Fibroblast of lung (primary cell): ENCODE results near the gene MRPL33. TPM values are rescaled to one million over a fixed set of nuclear protein-coding genes. Genes with fewer than 3 reads are reported as not detected.

ENCODE experiments used
- DNase-seq, 2 donors: peaks; one replicate each; pipeline versions ENCODE4 v3.0.0 to v3.0.0-alpha.2; 2010; ENCODE audit warnings: low read depth in 2 of 2
- H2AFZ ChIP-seq: 2 replicates; pipeline ENCODE4 v1.5.1; 2012; ENCODE audit warnings: low read length, control low read depth, inconsistent platforms
- H3K27ac ChIP-seq: 2 replicates; pipeline ENCODE4 v1.5.1; 2011; ENCODE audit warnings: low read length, control low read depth; ENCODE audit not compliant: insufficient read depth
- H3K27me3 ChIP-seq: 2 replicates; pipeline ENCODE4 v1.5.1; 2011; ENCODE audit warnings: mild to moderate bottlenecking, low read length; ENCODE audit not compliant: control insufficient read depth, insufficient read depth
- H3K36me3 ChIP-seq: 2 replicates; pipeline ENCODE4 v1.5.1; 2011; ENCODE audit warnings: low read length; ENCODE audit not compliant: control insufficient read depth, insufficient read depth
- H3K4me1 ChIP-seq: 2 replicates; pipeline ENCODE4 v1.5.1; 2011; ENCODE audit warnings: low read length; ENCODE audit not compliant: control insufficient read depth, insufficient read depth; ENCODE audit errors: extremely low read depth
- H3K4me2 ChIP-seq: 2 replicates; pipeline ENCODE4 v1.5.1; 2011; ENCODE audit warnings: low read length, control low read depth; ENCODE audit not compliant: insufficient read depth; ENCODE audit errors: extremely low read depth
- H3K4me3 ChIP-seq, 4 experiments: fragments of 200-600 bp in 1 of 4; sonication (generic) in 1 of 4; replicated peaks in 1 of 4; 2 replicates each; pipeline ENCODE4 v1.5.1; 2011 to 2016; ENCODE audit warnings: low read length in 4 of 4, low read depth in 3 of 4, mild to moderate bottlenecking in 3 of 4, control low read depth in 2 of 4, inconsistent platforms in 1 of 4, mixed read lengths in 1 of 4; ENCODE audit not compliant: insufficient read depth in 1 of 4; ENCODE audit errors: control extremely low read depth in 1 of 4
- H3K79me2 ChIP-seq: 2 replicates; pipeline ENCODE4 v1.5.1; 2012; ENCODE audit warnings: mild to moderate bottlenecking, low read length, inconsistent platforms; ENCODE audit not compliant: control insufficient read depth, insufficient read depth
- H3K9ac ChIP-seq: 2 replicates; pipeline ENCODE4 v1.5.1; 2011; ENCODE audit warnings: mild to moderate bottlenecking, low read length, control low read depth; ENCODE audit not compliant: insufficient read depth
- H3K9me3 ChIP-seq: 2 replicates; pipeline ENCODE4 v1.5.1; 2012; ENCODE audit warnings: low read depth, low read length; ENCODE audit not compliant: control insufficient read depth, insufficient read depth
- H4K20me1 ChIP-seq: 2 replicates; pipeline ENCODE4 v1.5.1; 2011; ENCODE audit warnings: low read length; ENCODE audit not compliant: control insufficient read depth, insufficient read depth; ENCODE audit errors: extremely low read depth
- CTCF ChIP-seq, 2 donors: IDR thresholded peaks in 1 of 2; conservative IDR thresholded peaks in 1 of 2; 1 replicate in 1 of 2; 2 replicates in 1 of 2; pipeline ENCODE4 v1.5.1; 2011 to 2012; ENCODE audit warnings: low read length in 2 of 2, control low read depth in 1 of 2, inconsistent platforms in 1 of 2, low read depth in 1 of 2, mild to moderate bottlenecking in 1 of 2
- EZH2 ChIP-seq: IDR thresholded peaks from 2 replicates; pipeline ENCODE4 v1.5.1; 2012; ENCODE audit warnings: low read length, control low read depth, mild to moderate bottlenecking; ENCODE audit errors: missing control alignments
- polyA plus RNA-seq, 2 donors: library from polyadenylated mRNA; depleted of rRNA in 1 of 2; stranded (reverse) in 1 of 2; unstranded in 1 of 2; fragments of >200 nt; gene quantifications; 2 replicates each; pipeline ENCODE4 v1.2.1, GENCODE V29; 2011 to 2012; ENCODE audit warnings: missing spikeins in 1 of 2
- total RNA-seq: library from RNA; depleted of rRNA; stranded (reverse); fragments of >200 nt; gene quantifications from 2 replicates; pipeline ENCODE4 v1.2.1, GENCODE V29; 2014

The MRPL33 gene
- total and polyA plus RNA-seq, 2 donors (not counting 1 experiment from before 2014, with no cell fraction given): 85.9 to 178 TPM

GRCh38 chr2:27806311-27807059, 35.0 kb downstream of the MRPL33 start:
- Histone ChIP-seq H3K27me3 (no peaks in the 10 kb centered on the region), H2AFZ (no peak overlapping the region), H3K36me3 (no peaks in the 10 kb centered on the region), H3K79me2 (no peaks in the 10 kb centered on the region), H3K4me1 (peaks cover 15% of the 10 kb centered on the region), H3K9me3 (no peaks in the 10 kb centered on the region), H3K9ac (no peak overlapping the region), H4K20me1 (no peaks in the 10 kb centered on the region), H3K27ac (no peak overlapping the region), H3K4me3 (no peak overlapping the region), H3K4me2 (no peak overlapping the region)
- no peak for TF ChIP-seq CTCF (conservative IDR thresholded peaks at IDR 0.05 in 1 of 2, IDR thresholded peaks at IDR 0.05 in 1 of 2; ENCODE audit: low read depth in 1 of 2, low read length in 2 of 2)
- TF ChIP-seq EZH2: no peak
- DNase-seq: no peak

- H3K4me3 ChIP-seq: no peak overlapping the region
- H3K79me2 ChIP-seq: no peaks in the 10 kb centered on the region
- DNase-seq: peak; percentile 30 to 47
- H3K36me3 ChIP-seq: no peaks in the 10 kb centered on the region
- H3K9me3 ChIP-seq: no peaks in the 10 kb centered on the region
- H3K4me2 ChIP-seq: no peak overlapping the region
- no peaks in the 10 kb centered on the region for H4K20me1 ChIP-seq
- H3K4me1 ChIP-seq: peaks cover 15% of the 10 kb centered on the region
- no peak overlapping the region for H2AFZ ChIP-seq
- TF ChIP-seq EZH2: no peak
- peak; percentile 27 to 56 for TF ChIP-seq CTCF (conservative IDR thresholded peaks at IDR 0.05 in 1 of 2, IDR thresholded peaks at IDR 0.05 in 1 of 2; ENCODE audit: low read depth in 1 of 2, low read length in 2 of 2)
- H3K27me3 ChIP-seq: no peaks in the 10 kb centered on the region
- H3K9ac ChIP-seq: no peak overlapping the region
- H3K27ac ChIP-seq: no peak overlapping the region
Measured at GRCh38 chr2:27807476-27807875, 36.0 kb downstream of the MRPL33 start.

- Histone ChIP-seq H2AFZ (no peak overlapping the region), H3K36me3 (no peaks in the 10 kb centered on the region), H3K4me3 (no peak overlapping the region), H3K9ac (no peak overlapping the region), H4K20me1 (no peaks in the 10 kb centered on the region), H3K27ac (no peak overlapping the region), H3K79me2 (no peaks in the 10 kb centered on the region), H3K4me1 (peaks cover 15% of the 10 kb centered on the region), H3K27me3 (no peaks in the 10 kb centered on the region), H3K4me2 (no peak overlapping the region), H3K9me3 (no peaks in the 10 kb centered on the region)
- TF ChIP-seq CTCF (conservative IDR thresholded peaks at IDR 0.05 in 1 of 2, IDR thresholded peaks at IDR 0.05 in 1 of 2; ENCODE audit: low read depth in 1 of 2, low read length in 2 of 2): no peak
- no peak for TF ChIP-seq EZH2
- no peak for DNase-seq
Measured at GRCh38 chr2:27808418-27808817, 36.9 kb downstream of the MRPL33 start.
